SK-N-SH (cell line): Measurements from ENCODE around the gene JMJD1C.

ENCODE experiments used
- EZH2phosphoT487 ChIP-seq: fragments of 200-600 bp; sonication (generic); IDR thresholded peaks from 2 replicates; pipeline ENCODE4 v1.6.1; 2017; ENCODE audit warnings: low read depth, mixed run types, mild to moderate bottlenecking, antibody characterized with exemption, moderate library complexity, borderline replicate concordance
- MXI1 ChIP-seq: IDR thresholded peaks from 2 replicates; pipeline ENCODE4 v1.6.1; 2012; ENCODE audit warnings: mild to moderate bottlenecking, low read depth, low read length, improper control_type of control experiment
- NFIC ChIP-seq: IDR thresholded peaks from 2 replicates; pipeline ENCODE4 v1.4.0; 2012; ENCODE audit warnings: borderline replicate concordance
- NRF1 ChIP-seq: IDR thresholded peaks from 2 replicates; pipeline ENCODE4 v1.6.1; 2012; ENCODE audit warnings: low read depth, mild to moderate bottlenecking, low read length
- POLR2AphosphoS5 ChIP-seq: IDR thresholded peaks from 2 replicates; pipeline ENCODE4 v1.6.1; 2012; ENCODE audit warnings: low read depth, low read length
- TAF1 ChIP-seq: IDR thresholded peaks from 2 replicates; pipeline ENCODE4 v1.6.1; 2012; ENCODE audit warnings: low read depth, mild to moderate bottlenecking, low read length, moderate library complexity, borderline replicate concordance
- TF ChIP-seq, protein P1 (sequence below): fragments of 200-600 bp; sonication (generic); IDR thresholded peaks from 2 replicates; pipeline ENCODE4 v1.6.1; 2017; ENCODE audit warnings: antibody characterized with exemption, mild to moderate bottlenecking, moderate library complexity
- TF ChIP-seq, protein P2 (sequence below): IDR thresholded peaks from 2 replicates; pipeline ENCODE4 v1.4.0; 2012; ENCODE audit warnings: low read depth, borderline replicate concordance
- TF ChIP-seq, protein P3 (sequence below): IDR thresholded peaks from 2 replicates; pipeline ENCODE4; 2012
- TF ChIP-seq, protein P4 (sequence below): fragments of 150-350 bp; IDR thresholded peaks from 2 replicates; pipeline ENCODE4 v1.6.1; 2017; ENCODE audit warnings: antibody characterized with exemption, low read length, low read depth, borderline replicate concordance

DNA sequence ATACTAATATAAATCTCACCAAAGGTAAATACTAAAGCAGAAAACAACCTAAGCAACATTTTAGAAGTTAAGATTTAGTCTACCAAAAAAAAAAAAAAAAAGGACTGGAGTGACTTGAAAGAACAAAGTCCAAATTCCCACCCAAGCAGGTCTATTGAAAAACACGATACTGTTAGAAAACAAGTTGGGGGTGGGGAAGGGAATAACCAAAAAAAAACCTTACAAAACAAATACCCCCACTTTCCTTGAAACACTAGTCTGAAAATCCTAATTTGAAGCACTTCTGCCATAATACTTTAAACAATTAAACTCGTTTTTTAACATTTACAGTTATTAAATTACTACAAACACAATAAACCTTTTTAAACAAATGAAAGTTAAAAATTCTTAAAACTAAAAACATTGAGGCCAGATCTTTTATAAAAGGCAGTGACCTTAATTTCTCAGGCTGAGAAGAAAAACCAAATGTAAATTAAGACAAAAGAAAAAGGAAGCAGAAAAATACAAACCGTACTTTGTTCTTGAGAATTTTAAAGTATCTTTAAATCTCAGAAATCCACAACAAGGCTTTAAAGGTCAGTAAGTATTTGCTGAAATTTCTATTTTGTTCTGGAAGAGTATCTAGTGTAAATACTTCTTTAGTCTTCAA, 197.5 kb downstream of the JMJD1C start:
- TF ChIP-seq, protein P1, sequence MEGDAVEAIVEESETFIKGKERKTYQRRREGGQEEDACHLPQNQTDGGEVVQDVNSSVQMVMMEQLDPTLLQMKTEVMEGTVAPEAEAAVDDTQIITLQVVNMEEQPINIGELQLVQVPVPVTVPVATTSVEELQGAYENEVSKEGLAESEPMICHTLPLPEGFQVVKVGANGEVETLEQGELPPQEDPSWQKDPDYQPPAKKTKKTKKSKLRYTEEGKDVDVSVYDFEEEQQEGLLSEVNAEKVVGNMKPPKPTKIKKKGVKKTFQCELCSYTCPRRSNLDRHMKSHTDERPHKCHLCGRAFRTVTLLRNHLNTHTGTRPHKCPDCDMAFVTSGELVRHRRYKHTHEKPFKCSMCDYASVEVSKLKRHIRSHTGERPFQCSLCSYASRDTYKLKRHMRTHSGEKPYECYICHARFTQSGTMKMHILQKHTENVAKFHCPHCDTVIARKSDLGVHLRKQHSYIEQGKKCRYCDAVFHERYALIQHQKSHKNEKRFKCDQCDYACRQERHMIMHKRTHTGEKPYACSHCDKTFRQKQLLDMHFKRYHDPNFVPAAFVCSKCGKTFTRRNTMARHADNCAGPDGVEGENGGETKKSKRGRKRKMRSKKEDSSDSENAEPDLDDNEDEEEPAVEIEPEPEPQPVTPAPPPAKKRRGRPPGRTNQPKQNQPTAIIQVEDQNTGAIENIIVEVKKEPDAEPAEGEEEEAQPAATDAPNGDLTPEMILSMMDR, result no peak
- TF ChIP-seq, protein P2, sequence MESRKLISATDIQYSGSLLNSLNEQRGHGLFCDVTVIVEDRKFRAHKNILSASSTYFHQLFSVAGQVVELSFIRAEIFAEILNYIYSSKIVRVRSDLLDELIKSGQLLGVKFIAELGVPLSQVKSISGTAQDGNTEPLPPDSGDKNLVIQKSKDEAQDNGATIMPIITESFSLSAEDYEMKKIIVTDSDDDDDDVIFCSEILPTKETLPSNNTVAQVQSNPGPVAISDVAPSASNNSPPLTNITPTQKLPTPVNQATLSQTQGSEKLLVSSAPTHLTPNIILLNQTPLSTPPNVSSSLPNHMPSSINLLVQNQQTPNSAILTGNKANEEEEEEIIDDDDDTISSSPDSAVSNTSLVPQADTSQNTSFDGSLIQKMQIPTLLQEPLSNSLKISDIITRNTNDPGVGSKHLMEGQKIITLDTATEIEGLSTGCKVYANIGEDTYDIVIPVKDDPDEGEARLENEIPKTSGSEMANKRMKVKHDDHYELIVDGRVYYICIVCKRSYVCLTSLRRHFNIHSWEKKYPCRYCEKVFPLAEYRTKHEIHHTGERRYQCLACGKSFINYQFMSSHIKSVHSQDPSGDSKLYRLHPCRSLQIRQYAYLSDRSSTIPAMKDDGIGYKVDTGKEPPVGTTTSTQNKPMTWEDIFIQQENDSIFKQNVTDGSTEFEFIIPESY, result no peak
- TF ChIP-seq EZH2phosphoT487, result no peak
- no peak for TF ChIP-seq NRF1
- TF ChIP-seq, protein P3, sequence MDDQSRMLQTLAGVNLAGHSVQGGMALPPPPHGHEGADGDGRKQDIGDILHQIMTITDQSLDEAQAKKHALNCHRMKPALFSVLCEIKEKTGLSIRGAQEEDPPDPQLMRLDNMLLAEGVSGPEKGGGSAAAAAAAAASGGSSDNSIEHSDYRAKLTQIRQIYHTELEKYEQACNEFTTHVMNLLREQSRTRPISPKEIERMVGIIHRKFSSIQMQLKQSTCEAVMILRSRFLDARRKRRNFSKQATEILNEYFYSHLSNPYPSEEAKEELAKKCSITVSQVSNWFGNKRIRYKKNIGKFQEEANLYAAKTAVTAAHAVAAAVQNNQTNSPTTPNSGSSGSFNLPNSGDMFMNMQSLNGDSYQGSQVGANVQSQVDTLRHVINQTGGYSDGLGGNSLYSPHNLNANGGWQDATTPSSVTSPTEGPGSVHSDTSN, result no peak
- no peak; the same call in 1 of the 2 replicates for TF ChIP-seq MXI1
- no peak for TF ChIP-seq POLR2AphosphoS5
- TF ChIP-seq NFIC, result no peak
- TF ChIP-seq, protein P4, sequence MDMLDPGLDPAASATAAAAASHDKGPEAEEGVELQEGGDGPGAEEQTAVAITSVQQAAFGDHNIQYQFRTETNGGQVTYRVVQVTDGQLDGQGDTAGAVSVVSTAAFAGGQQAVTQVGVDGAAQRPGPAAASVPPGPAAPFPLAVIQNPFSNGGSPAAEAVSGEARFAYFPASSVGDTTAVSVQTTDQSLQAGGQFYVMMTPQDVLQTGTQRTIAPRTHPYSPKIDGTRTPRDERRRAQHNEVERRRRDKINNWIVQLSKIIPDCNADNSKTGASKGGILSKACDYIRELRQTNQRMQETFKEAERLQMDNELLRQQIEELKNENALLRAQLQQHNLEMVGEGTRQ, result no peak
- TF ChIP-seq TAF1, result no peak
